Gastroesophageal sphincter (tissue), 4 donors: ENCODE results near the gene MORN3. TPM values are rescaled to one million over a fixed set of nuclear protein-coding genes. Genes with fewer than 3 reads are reported as not detected.

ENCODE experiments used
- ATAC-seq: fragments of 150-250 bp; one replicate; pipeline ENCODE4 v1.9.1; 2016; ENCODE audit warnings: mild to moderate bottlenecking, moderate library complexity
- H3K27ac ChIP-seq, 4 donors: fragments of 200-600 bp; sonication (generic) in 3 of 4; 1 replicate in 3 of 4; 2 replicates in 1 of 4; pipeline ENCODE4 v1.5.1; 2016 to 2019
- H3K27me3 ChIP-seq: fragments of 200-600 bp; sonication (generic); one replicate; pipeline ENCODE4 v1.5.1; 2019
- H3K36me3 ChIP-seq, 2 donors: fragments of 200-600 bp; sonication (generic); one replicate each; pipeline ENCODE4 v1.5.1; 2019; ENCODE audit warnings: control low read depth in 1 of 2
- H3K4me1 ChIP-seq, 3 donors: fragments of 200-600 bp; sonication (generic); 1 replicate in 2 of 3; 2 replicates in 1 of 3; pipeline ENCODE4 v1.5.1; 2016 to 2019; ENCODE audit warnings: control low read depth in 2 of 3
- H3K4me3 ChIP-seq, 2 donors: fragments of 200-600 bp; sonication (generic); one replicate each; pipeline ENCODE4 v1.5.1; 2019; ENCODE audit warnings: mild to moderate bottlenecking in 1 of 2, moderate library complexity in 1 of 2
- H3K9me3 ChIP-seq, 3 donors: fragments of 200-600 bp; sonication (generic); one replicate each; pipeline ENCODE4 v1.5.1; 2017 to 2019; ENCODE audit warnings: control low read depth in 2 of 3
- CTCF ChIP-seq, 4 experiments: fragments of 200-600 bp in 2 of 4; fragments of 450-650 bp in 2 of 4; sonication (generic) in 1 of 4; IDR thresholded peaks; one replicate each; pipeline ENCODE4 v1.5.1; 2017 to 2019; ENCODE audit warnings: antibody characterized with exemption in 4 of 4, mild to moderate bottlenecking in 2 of 4, moderate library complexity in 2 of 4
- EP300 ChIP-seq: sonication (generic); formaldehyde crosslinking; IDR thresholded peaks from one replicate; pipeline ENCODE4 v1.6.1; 2017; ENCODE audit warnings: antibody characterized with exemption, mild to moderate bottlenecking
- POLR2A ChIP-seq, 2 donors: fragments of 450-650 bp; IDR thresholded peaks; one replicate each; pipeline ENCODE4 v1.6.1; 2017; ENCODE audit warnings: antibody characterized with exemption in 2 of 2, mild to moderate bottlenecking in 2 of 2, moderate library complexity in 1 of 2
- POLR2AphosphoS5 ChIP-seq: sonication (generic); formaldehyde crosslinking; IDR thresholded peaks from one replicate; pipeline ENCODE4 v1.6.1; 2017; ENCODE audit warnings: antibody characterized with exemption
- WGBS, 2 donors: methylation state at CpG; one replicate each; pipeline ENCODE4 v1.1.5; 2018; ENCODE audit warnings: low coverage in 1 of 2; 5-methylcytosine and 5-hydroxymethylcytosine counted together
- total RNA-seq, 4 donors: library from RNA; depleted of rRNA; stranded (reverse); fragments of >200 nt; gene quantifications; one replicate each; pipeline ENCODE4 v1.1.0, GENCODE V29; 2016

Gene MORN3
- total RNA-seq, 4 donors from 2014 or later, result 0.23 TPM; not detected in 3

- 91 to 93% methylated on average over 10 to 11 of the region's 18 CpGs for WGBS, 2 donors
- no peaks in the 10 kb centered on the region for H3K36me3 ChIP-seq
- no peaks in the 10 kb centered on the region for H3K9me3 ChIP-seq
- no peaks in the 10 kb centered on the region for H3K27me3 ChIP-seq
- ATAC-seq, result no peak
- no peak overlapping the region for H3K4me3 ChIP-seq
- TF ChIP-seq EP300 (no peak), CTCF (IDR thresholded peaks at IDR 0.05) (no peak), POLR2AphosphoS5 (no peak), POLR2A (IDR thresholded peaks at IDR 0.05) (no peak)
- H3K27ac ChIP-seq, result no peak overlapping the region
- no peaks in the 10 kb centered on the region for H3K4me1 ChIP-seq
Observed at GRCh38 chr12:121657305-121658008, 12.0 kb downstream of the MORN3 start.

- no peak overlapping the region for H3K4me3 ChIP-seq
- H3K27me3 ChIP-seq, result no peaks in the 10 kb centered on the region
- H3K4me1 ChIP-seq, result no peaks in the 10 kb centered on the region
- H3K9me3 ChIP-seq, result no peaks in the 10 kb centered on the region
- no peaks in the 10 kb centered on the region for H3K36me3 ChIP-seq
- ATAC-seq, result no peak
- TF ChIP-seq EP300 (no peak), POLR2A (IDR thresholded peaks at IDR 0.05) (no peak), POLR2AphosphoS5 (no peak), CTCF (IDR thresholded peaks at IDR 0.05) (no peak)
- WGBS, 2 donors, result 93 to 100% methylated on average over 2 of the region's 2 CpGs
- no peak overlapping the region for H3K27ac ChIP-seq
Observed at GRCh38 chr12:121656122-121656521, 13.3 kb downstream of the MORN3 start.

GRCh38 chr12:121653999-121654398 is 15.5 kb downstream of the MORN3 start:
- Histone ChIP-seq H3K4me1 (no peaks in the 10 kb centered on the region), H3K4me3 (no peak overlapping the region), H3K36me3 (no peaks in the 10 kb centered on the region), H3K27ac (no peak overlapping the region), H3K9me3 (no peaks in the 10 kb centered on the region), H3K27me3 (no peaks in the 10 kb centered on the region)
- no peak for ATAC-seq
- TF ChIP-seq POLR2AphosphoS5 (no peak), EP300 (no peak), CTCF (IDR thresholded peaks at IDR 0.05) (no peak), POLR2A (IDR thresholded peaks at IDR 0.05) (no peak)
- WGBS, 2 donors, result no CpG with 5 or more reads among the region's 18 CpGs

GRCh38 chr12:121652767-121653497 is 16.5 kb downstream of the MORN3 start:
- TF ChIP-seq POLR2AphosphoS5, result no peak
- TF ChIP-seq POLR2A (IDR thresholded peaks at IDR 0.05), result no peak
- no peak for TF ChIP-seq CTCF (IDR thresholded peaks at IDR 0.05)
- TF ChIP-seq EP300, result no peak
- no peak for ATAC-seq
- H3K9me3 ChIP-seq, result no peaks in the 10 kb centered on the region
- no peak overlapping the region for H3K27ac ChIP-seq
- H3K4me3 ChIP-seq, result no peak overlapping the region
- H3K36me3 ChIP-seq, result no peaks in the 10 kb centered on the region
- WGBS, 2 donors, result no CpG with 5 or more reads among the region's 16 CpGs
- no peaks in the 10 kb centered on the region for H3K4me1 ChIP-seq
- H3K27me3 ChIP-seq, result no peaks in the 10 kb centered on the region

GRCh38 chr12:121651320-121651719 is 18.1 kb downstream of the MORN3 start:
- TF ChIP-seq POLR2A (IDR thresholded peaks at IDR 0.05) (no peak), POLR2AphosphoS5 (no peak), EP300 (no peak), CTCF (IDR thresholded peaks at IDR 0.05) (no peak)
- Histone ChIP-seq H3K27ac (no peak overlapping the region), H3K4me1 (no peaks in the 10 kb centered on the region), H3K9me3 (no peaks in the 10 kb centered on the region), H3K4me3 (no peak overlapping the region), H3K36me3 (no peaks in the 10 kb centered on the region), H3K27me3 (no peaks in the 10 kb centered on the region)
- ATAC-seq, result no peak
- WGBS, 2 donors, result 88% methylated on average over 3 of the region's 8 CpGs; no CpG with 5 or more reads in 1 of the 2 donors
